Brain pericyte (primary cell): ENCODE results near the gene PIEZO2.

Source experiments
- DNase-seq: peaks from one replicate; pipeline ENCODE4 v3.0.0-alpha.2; 2012; ENCODE audit warnings: low read depth, low spot score

Gene PIEZO2

DNA sequence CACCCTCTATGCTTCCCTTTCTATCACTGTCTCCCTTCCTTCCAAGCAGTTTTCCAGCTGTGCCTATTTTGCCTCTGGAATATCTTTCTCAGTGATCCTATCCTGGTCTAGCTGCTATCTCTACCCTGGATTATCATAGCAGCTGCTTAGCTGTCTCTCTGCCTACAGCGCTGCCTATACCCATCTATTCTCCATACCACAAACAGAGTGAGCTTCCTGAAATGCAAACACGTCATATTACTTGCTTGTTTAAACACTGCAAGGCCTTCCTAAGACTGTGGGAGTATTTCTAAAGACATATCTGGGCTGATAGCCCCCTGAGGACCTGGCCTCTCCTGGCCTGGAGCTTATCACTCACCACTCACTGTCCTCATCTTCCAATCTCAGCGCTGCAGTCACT lies 403.4 kb downstream of the PIEZO2 start:
- DNase-seq: no peak

DNA sequence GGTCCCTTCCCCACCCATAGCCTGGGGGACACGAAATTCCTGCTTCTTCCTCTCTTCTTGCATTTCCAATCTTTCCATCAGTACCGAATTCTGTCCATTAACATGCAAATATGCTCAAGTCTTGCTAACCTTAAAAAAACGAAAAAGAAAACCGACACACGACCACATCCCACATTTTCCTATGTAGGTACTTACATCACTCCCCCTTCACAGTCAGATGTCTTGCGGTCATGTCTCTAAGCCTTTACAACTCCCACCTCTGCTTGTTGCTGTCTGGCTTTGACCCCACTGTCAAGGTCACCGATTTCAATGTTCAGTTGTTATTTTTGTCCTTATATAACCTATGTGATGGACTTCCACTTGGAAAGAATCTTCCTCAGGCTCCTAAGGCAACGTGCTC lies 404.1 kb downstream of the PIEZO2 start:
- DNase-seq: no peak

DNA sequence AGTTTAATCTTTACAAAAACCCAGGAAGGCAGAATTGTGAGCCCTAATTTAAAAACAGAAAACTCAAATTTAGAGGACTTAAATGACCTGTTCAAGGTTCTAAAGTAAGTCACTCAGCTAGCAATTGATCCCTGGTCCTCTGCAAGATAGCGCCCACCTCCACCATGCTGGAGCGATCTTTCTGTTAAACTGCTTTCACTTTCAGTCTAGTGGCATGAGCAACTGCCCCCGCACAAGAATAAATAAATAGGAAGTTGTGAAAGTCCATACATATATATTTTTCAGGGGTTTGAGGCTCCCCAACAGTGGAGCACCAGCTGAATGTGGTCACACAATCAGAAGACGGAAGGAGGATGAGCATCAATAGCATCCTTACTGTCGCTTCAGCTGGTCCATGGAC lies 405.6 kb downstream of the PIEZO2 start:
- DNase-seq: no peak

DNA sequence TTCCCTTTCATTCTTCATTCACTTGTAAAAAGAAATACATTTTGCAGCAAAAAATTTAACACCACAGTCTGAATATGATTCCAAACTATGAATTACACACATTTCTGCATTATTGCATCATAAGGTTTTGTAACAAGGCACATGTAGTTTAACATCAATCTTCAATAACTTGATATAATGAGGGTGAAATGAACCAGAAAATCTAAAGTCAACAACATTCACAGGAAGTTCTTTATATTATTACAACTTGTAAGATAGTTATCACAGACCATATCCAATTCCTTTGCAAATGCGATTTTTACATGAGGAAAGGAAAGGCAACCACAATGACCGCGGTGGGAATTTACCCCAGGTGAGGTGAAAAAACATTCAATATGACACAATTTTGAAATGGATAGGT lies 410.2 kb downstream of the PIEZO2 start:
- no peak for DNase-seq

DNA sequence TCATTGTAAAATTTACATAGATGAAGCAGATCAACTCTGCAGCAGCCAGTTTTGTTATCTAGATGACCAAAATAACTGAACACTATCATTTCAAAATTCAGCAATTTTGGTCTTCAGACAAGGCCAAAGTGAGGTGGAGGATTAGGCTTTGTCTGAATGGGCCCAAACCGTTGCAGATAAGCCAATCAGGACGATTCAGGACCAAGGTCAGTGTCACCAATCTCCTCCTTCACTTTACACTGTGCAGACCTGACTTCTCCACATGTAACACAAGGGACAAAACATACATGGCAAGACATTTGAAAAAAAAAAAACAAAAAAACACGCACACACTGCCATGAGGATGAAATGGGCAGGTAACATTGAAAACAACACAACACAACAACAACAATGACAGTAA lies 412.4 kb downstream of the PIEZO2 start:
- no peak for DNase-seq

DNA sequence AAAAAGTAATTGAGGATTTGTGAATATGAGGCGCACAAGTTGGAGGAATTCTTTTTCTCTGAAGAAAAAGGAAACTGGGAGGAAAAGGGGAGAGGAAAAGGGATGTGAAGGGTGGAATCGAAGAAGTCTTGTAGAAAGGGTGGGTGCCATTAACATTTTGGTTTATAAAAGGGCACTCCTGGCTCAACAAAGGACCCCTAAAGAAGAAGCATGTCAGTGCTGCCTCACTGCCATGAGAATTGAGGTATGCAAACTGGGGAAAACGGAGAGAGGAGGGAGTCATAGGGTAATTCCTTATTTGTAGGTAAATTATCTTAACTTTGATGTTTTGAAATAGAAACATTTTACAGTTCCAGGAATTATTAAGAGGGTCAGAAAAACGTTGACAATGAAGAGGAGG lies 416.4 kb downstream of the PIEZO2 start:
- DNase-seq: no peak

DNA sequence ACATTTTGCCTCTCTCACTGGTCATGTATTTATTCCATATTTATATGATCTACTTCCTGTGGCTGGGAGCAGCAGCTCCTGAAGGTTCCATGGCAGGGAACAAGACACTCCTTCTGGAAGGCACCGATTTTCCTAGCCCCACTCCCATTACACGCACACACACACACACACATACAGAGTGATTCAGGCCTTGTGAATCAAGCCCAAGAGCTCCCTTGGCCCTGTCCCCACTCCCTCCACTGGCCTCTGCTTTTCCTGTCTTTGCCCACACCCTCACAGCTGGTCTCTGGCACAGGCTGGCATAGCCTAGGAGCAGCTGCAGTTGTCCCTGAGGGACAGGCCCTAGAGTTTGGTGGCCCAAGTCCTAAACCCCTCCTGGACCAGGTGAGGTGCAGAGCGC lies 421.9 kb downstream of the PIEZO2 start:
- no peak for DNase-seq

DNA sequence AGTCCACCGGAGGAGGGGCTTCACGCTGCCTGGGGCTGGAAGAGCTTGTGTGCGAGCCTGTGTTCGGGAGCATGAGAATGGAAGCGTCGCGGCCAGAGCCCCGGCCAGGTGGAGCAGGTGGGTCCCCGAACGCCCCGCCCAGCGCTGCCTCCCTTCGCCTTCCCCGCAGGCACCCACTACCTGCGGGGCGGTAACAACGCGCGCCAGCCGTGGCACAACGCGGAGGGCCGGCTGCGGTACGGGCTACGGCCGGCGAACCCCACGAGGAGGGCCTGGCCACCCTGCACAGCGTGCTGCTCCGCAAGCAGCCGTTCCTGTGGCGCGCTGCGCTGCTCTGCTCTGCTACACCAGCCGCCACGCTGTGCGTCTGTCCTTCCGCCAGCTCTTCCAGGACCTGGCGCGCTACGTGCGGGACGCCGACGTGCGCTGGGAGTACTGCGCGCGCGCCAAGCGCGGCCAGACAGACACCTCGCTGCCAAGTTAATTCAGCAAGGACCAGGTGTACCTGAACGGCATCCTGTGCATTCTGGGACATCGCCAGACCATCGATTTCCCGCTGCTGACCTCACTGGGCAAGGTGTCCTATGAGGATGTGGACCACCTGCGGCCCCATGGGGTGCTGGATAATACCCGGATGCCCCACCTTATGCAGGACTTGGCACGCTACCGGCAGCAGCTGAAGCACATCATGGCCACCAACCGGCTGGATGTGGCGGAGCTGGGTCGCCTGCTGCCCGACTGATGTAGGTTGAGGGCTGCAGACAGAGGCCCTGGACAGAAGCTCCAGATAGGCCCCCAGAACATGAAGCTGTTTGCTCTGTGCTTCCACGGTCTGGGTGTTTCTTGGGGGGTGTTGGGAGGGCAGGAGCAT lies 422.9 kb downstream of the PIEZO2 start:
- no peak for DNase-seq

DNA sequence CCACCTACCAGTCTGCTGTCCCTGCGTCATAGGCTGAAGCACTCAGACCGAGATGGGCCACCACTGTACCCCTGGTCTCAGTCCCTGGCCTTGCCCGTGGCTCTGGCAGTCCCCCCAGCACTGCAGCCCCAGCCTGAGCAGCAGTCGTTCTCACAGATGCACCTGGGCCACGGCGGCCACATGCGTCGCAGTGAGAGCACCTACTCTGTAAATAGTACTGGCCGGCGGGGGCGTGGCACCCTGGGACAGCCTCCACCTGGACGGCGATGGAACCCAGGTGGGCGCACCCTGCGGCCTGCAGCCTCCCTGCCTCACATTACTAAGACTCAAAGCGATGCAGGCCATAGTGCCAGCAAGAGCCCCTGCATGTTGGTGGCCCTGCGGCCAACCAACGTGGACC lies 424.7 kb downstream of the PIEZO2 start:
- no peak for DNase-seq

DNA sequence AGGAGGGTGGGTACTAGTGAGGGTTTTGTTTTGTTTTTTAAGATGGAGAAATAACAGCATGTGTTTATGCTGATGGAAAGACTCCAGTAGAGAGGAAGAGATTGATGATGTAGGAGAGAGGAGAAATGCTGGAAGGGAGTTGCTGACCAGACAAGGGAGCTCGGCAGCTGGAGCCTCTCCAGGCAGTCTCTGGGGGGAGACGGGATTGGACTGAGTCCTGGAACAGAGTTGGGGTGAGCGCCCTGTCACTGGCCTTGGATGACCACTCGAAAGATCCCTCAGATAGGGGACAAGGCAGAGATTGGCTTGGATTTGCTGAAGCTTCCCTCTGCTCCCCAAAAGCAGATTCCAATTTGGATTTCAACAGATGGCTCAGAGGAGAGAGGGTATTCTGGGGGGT lies 425.9 kb downstream of the PIEZO2 start:
- DNase-seq: no peak

DNA sequence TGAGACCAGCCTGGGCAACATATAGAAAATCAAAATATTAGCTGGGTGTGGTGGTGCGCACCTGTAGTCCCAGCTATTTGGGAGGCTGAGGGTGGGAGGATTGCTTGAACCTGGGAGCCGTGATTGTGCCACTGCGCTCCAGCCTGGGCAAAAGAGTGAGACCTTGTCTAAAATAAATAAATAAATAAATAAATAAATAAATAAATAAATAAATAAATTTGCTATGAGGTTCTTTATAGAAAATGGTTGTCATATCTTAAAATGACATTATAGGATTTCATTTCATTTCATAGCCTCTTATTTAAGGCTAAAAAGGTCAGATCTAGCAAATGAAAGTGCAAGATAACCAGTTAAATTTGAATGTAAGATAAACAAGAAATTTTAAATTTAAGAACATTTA lies 430.6 kb downstream of the PIEZO2 start:
- no peak for DNase-seq

DNA sequence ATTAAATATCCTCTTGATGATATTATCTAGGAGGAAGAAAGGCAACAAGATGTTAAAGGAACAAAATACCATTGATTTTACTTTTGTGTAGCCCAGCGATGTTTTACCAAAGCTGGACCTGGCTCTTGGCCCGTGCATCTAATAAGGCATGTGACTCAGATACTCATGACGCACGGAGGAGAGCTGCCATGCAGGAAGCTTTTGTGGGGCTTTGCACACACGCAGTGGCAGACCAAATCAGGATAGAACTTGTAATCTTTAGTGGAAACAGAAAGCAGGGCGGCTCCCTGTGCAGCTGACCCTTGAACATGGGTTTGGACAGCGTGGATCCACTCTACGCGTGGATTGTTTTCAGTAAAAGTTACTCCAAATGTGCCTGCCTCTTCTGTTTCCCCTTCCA lies 433.6 kb downstream of the PIEZO2 start:
- no peak for DNase-seq

DNA sequence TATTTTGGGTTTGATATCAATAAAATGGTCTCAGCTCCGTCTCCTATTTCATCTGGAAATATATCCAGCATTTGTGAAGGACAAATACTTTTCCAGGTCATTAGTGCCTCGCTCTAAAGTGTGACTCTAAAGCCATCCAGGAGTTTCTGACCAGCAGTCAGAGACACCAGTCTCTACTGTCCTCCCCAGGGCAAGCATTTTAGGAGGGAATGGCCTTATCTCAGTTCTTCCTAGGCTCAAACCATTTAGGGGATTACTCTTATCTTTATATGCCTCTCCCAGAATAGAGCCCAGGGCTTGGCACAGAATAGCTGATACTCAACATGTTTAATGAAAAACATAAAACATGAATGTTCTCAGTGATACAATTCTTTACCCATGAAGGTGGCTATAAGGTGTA lies 436.0 kb downstream of the PIEZO2 start:
- no peak for DNase-seq

DNA sequence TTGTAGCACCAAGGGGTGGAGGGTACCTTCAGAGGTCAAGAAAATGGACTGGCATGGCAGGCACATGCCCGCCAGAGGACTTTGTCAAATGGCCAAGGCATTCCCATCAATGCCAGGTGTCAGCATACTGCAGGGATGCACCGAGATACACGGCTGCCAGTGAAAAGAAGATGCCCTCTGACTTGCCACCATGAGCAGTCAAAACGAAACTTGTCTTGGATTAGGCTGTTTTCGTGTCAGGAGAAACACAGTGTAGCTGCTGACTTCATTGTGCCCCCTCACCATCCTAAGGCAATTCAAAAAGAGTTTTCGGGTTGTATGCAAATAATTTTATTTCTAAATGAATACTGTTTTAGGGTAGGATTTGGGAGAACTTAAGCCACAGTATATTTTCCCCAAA lies 442.1 kb downstream of the PIEZO2 start:
- no peak for DNase-seq

DNA sequence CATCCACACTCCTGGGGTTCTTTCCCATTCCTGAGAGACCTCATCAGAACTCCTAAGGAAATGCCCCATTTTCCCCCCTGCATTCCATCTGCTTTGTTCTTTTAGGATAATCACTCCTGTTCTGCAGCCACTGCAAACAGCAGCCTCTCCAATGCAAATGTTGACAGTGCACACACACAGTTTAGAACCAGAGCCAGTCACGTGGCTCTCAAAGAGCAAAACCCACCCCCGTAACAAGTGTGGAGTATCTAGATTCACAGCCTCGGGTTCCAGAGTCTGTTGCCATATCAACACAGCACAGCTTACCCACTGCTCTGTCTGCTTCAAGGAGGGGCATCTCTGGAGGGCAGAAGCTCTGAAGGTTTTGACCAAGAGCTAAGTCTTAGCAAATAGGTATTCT lies 443.6 kb downstream of the PIEZO2 start:
- DNase-seq: no peak

DNA sequence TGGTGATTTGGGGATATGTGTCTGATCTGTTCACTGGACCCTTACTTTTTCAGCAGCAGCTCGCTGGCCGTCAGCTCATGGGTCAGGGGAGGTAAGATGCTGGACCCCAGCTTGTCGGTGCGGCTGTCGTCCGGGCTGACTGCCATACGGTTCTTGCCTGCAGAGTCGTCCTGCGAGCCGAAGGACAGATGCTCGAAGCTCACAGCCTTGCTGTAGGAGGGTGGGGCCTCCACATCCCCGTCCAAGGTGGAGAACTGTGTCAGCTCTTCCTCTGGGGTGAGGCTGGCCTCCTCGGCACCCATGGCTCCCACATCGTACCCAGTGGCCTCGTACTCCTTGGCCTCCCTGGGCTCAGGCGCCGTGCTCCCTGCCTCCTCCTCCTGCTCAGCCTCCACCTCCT lies 444.1 kb downstream of the PIEZO2 start:
- no peak for DNase-seq

DNA sequence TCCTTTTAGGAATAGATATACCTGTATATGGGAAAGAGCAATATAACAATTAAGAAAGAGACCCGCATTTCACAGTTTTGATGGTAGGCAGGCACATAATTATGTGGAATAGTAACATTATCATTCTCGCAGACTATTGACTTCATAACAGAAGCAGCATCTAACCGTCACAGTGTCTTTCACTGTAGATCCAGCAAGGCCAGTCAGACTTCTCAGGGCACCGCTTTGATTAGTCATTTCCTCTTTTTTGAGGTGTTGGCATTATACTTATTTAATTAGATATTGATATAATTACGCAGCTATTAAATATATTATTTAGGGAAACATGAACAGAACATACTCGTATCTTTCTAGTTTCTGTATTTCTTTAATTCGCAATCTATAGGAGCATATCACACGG lies 447.2 kb downstream of the PIEZO2 start:
- DNase-seq: no peak

DNA sequence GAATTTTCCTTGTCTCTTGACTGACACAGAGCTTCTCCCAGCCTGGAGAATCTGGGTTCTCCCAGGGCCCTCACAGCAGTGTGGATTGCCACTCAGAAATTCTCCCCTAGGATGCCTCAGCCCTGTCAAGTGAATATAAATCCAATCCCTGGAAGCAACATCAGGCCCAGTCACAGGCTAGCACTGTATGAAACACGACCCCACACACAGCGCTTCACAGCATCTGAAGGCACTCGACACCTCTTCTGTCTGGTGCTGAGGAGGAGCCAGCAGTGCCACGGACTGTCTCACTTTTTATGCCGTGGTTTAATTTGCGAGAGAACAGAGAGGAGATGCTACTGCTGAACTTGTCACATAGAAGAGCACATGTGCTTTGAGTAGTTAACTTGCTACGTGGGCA lies 459.0 kb downstream of the PIEZO2 start:
- no peak for DNase-seq

DNA sequence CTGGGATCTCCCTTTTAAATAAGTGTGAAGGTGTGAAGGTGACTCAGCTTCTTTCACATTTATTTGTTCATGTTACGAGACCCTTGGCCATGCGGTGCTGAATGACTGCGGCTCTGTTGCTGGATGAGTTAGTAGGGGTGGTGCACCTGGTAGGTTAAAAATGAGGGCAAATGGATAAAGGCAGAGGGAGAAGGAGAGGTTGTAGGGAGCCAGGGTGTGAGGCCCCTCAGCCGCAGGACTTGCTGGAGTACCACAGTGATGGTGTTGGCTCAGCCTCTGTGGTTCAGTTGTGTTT lies 459.4 kb downstream of the PIEZO2 start:
- DNase-seq: no peak

DNA sequence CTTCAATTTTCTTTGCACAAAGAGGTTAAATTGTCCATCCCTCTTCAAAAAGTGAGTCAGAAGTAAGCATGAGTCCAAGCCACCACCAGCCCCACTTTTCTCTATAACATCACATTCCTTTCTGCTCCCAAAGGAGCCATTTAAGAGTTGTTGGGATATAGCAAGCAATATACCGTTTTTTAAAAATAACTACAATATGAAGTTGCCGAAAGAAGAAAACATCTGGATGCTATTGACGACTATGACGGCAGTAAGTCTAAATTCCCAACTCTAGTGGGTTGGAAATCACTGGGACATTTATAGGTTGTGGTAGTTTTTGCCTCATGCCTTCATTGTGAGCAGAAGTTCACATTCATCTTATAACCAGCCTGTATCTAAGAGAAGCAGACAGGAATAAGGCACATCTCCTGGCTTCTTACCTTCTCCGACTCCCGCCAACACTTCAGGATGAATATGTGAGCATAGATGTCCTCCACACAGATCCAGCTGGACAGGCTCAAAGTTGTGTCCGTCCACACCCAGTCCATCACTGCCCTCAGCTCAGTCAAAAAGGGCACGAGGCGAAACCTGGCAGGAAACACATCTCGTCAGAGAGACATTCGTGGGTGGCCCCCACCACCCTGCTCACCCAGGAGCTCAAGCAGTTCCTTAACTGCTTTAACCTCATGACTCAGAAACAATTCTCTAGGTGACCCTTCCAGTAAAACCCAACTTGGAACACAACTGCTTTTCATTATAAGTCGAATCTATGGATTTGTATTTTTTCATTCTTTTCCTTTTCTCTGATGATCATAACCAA lies 459.9 kb downstream of the PIEZO2 start:
- no peak for DNase-seq

DNA sequence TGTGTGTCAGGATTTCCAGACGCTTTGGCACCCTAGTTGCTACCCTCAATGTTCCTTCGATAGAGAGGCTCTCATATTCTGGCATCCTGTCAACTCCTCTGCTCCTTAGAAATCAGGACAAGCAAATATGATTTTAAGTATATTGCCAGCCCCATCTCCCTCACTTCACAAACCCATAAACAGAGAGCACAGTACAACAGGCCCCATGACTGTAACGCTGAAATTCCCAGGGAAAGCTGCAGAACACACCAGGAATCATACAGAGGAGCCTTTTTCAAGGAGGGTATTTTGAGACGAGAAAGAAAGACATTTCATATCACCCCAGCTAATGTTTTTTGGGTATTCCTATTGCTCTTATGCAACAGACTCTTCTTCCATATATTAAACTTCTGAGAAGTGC lies 460.6 kb downstream of the PIEZO2 start:
- DNase-seq: no peak

DNA sequence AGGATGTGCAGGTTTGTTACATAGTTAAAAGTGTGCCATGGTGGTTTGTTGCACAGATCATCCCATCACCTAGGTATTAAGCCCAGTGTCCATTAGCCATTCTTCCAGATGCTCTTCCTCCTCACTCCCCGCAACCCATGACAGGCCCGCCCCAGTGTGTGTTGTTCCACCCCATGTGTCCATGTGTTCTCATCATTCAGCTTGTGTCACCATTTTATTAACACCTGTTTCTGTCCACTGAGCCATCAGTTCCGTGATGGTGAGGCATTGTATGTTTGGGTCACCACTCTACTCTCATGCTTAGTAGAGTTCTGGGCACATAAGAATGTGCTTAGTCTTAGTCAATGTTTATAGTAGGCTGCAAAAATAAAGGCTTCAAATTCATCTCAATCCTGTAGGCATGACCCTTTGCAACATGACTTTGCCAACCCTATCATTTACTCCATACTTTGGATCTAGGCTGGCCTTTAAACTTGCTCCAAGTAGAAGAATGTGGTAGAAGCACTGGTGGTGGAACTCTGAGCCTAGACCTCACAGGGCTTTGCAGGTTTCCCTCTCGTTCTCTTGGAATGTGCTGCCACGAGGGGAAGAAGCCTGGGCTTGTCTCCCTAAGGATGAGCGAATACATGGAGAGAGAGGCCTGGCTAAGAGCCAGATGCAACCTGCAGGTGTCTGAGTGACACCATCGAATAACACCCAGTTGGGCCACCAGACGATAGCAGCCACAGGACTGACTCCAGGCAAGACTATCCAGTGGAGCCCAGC lies 462.0 kb downstream of the PIEZO2 start:
- no peak for DNase-seq

DNA sequence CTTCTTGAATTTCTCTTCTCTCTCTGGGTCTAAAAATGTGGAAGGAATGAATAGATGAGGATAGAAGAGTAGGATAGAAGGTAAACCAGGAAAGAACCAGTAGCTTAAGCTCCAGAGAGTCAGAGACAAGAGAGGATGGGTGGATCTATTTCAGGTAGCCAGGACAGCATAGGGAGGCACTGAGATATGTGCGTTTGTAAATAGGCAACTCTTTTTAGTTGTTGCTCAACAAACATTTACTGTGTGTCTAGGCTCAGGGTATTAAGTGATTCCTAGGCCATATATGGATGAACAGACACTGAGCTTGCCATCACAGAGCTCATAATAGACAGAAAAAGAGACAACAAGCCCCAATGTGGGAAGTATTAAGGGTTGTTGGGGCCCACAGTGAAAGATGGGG lies 463.1 kb downstream of the PIEZO2 start:
- DNase-seq: no peak
